PC-9 (cell line): ENCODE data around the gene PPP2R3A.

Source experiments
- CTCF ChIP-seq: fragments of 200-600 bp; sonication (generic); conservative IDR thresholded peaks from 2 replicates; pipeline ENCODE4 v1.6.1; 2017; ENCODE audit warnings: mixed run types, antibody characterized with exemption, mild to moderate bottlenecking, moderate library complexity
- EZH2 ChIP-seq: fragments of 200-600 bp; sonication (generic); IDR thresholded peaks from 2 replicates; pipeline ENCODE4 v1.8.0; 2017; ENCODE audit warnings: antibody characterized with exemption, low read depth

- TF ChIP-seq CTCF (no peak), EZH2 (no peak)
These were observed 229.9 kb downstream of the PPP2R3A start for GRCh38 chr3:136195258-136196063.
